RWPE2 (cell line): ENCODE data around the gene RNF151.

Experiments used
- ATAC-seq: fragments of 200-7000 bp; cut with Tn5 transposase; 3 replicates; pipeline ENCODE4 v1.9.1; 2021; ENCODE audit warnings: low read depth
- DNase-seq: peaks from one replicate; pipeline ENCODE4 v3.0.0-alpha.2; 2020; ENCODE audit warnings: low spot score
- H3K27ac ChIP-seq: fragments of 450-650 bp; 2 replicates; pipeline ENCODE4 v1.5.1; 2017; ENCODE audit warnings: mild to moderate bottlenecking; ENCODE audit not compliant: poor library complexity, severe bottlenecking
- H3K27me3 ChIP-seq: fragments of 250-450 bp; sonication (Bioruptor Pico); 2 replicates; pipeline ENCODE4 v1.5.1; 2021; ENCODE audit warnings: mild to moderate bottlenecking, moderate library complexity; ENCODE audit not compliant: insufficient read depth, poor library complexity, severe bottlenecking
- H3K36me3 ChIP-seq: fragments of 250-450 bp; sonication (Bioruptor Pico); 2 replicates; pipeline ENCODE4 v1.5.1; 2020; ENCODE audit warnings: low read depth, mild to moderate bottlenecking, moderate library complexity
- H3K4me1 ChIP-seq: fragments of 250-450 bp; sonication (Bioruptor Pico); 2 replicates; pipeline ENCODE4 v1.5.1; 2021; ENCODE audit warnings: mild to moderate bottlenecking, moderate library complexity; ENCODE audit not compliant: insufficient read depth, poor library complexity, severe bottlenecking
- H3K4me3 ChIP-seq: fragments of 250-450 bp; sonication (Bioruptor Pico); 2 replicates; pipeline ENCODE4 v1.5.1; 2021; ENCODE audit warnings: mild to moderate bottlenecking, moderate library complexity; ENCODE audit not compliant: severe bottlenecking
- H3K9me3 ChIP-seq: fragments of 250-450 bp; sonication (Bioruptor Pico); 2 replicates; pipeline ENCODE4 v1.5.1; 2021; ENCODE audit warnings: mild to moderate bottlenecking, moderate library complexity; ENCODE audit not compliant: severe bottlenecking
- CTCF ChIP-seq: fragments of 450-650 bp; IDR thresholded peaks from one replicate; pipeline ENCODE4 v1.5.1; 2017; ENCODE audit warnings: mild to moderate bottlenecking, moderate library complexity; ENCODE audit not compliant: poor library complexity, severe bottlenecking

Gene RNF151

GRCh38 chr16:2002406-2003230 is 36.0 kb downstream of the RNF151 start:
- Histone ChIP-seq H3K4me1 (peaks cover 6% of the 10 kb centered on the region), H3K9me3 (no peaks in the 10 kb centered on the region), H3K4me3 (no peak overlapping the region), H3K36me3 (peaks cover 71% of the 10 kb centered on the region), H3K27ac (no peak overlapping the region), H3K27me3 (no peaks in the 10 kb centered on the region)
- no peak for DNase-seq
- TF ChIP-seq CTCF, result no peak
- ATAC-seq, result no peak

DNA sequence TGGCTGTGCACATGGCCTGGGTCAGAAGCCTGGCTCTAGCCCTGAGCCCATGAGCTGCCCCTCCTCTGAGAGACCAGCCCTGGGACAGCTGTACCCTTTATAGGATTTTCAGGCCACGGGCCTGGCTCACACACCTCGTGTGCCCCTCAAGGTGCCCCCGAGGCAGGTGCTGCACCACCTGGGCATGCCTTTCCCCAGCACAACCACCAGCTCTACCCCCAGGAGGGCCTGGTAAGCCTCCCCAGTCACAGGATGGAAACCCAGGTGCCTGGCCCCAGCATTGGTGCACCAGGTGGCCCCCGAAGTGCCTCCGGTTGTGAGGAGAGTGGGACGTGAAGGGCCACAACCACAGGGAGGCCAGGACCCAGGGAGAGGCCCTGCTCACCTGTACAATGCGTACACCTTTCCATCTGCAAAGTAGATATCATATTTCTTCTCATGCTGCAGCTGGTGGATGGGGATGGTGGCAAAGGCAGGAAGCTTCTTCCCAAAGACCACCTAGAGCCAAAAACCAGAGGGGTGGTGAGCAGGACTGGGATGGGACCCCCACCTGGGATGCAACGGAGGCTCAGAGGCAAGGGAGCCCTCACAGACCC is 36.7 kb downstream of the RNF151 start:
- Histone ChIP-seq H3K4me1 (peaks cover 7% of the 10 kb centered on the region), H3K36me3 (peaks cover 75% of the 10 kb centered on the region), H3K9me3 (no peaks in the 10 kb centered on the region), H3K27me3 (no peaks in the 10 kb centered on the region), H3K27ac (no peak overlapping the region), H3K4me3 (no peak overlapping the region)
- ATAC-seq, result no peak
- TF ChIP-seq CTCF, result no peak
- no peak for DNase-seq

DNA sequence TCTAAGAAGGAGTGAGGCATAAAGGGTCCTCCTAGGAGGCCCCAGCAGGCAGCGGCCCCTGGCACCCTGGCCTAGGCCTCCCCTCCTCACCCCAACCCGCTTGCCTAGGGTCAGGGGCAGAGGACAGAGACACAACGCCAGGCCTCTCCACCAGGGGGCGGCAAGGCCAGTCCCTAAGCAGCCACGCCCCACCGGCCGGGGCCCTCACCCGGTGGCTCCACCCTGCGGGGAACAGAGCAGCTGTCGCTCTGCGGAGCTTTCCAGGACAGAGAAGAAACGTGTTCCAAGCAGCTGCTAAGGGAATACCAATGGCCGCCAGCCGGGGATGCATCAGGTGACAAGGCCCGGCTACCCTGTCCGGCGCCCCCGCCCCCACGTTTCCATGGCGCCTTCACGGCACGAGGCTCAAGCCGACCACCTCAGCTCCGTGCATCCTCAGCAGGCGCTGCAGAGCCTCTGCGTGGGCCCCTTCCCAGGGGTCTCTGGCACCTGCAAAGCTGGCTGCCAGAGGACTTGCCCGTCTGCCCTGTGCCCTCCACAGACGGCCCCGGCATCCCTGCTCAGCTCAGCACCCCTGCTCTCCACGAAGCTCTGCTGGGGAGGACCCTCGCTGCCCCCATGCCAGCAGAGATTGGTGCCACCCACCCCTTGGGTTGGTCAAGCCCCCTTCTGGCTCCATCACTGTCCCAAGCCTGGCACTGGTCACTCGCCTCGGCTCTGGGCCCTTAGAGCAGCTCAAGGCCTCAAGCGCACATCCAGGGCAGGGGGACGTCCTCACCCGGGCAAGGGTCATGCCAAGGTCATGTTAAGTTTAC is 37.4 kb downstream of the RNF151 start:
- Histone ChIP-seq H3K27me3 (no peaks in the 10 kb centered on the region), H3K4me1 (peaks cover 7% of the 10 kb centered on the region), H3K4me3 (no peak overlapping the region), H3K36me3 (peaks cover 79% of the 10 kb centered on the region), H3K9me3 (no peaks in the 10 kb centered on the region), H3K27ac (no peak overlapping the region)
- DNase-seq (no peak), ATAC-seq (peak; percentile 41)
- TF ChIP-seq CTCF, result peak; percentile 82

- Histone ChIP-seq H3K4me3 (no peak overlapping the region), H3K4me1 (peaks cover 7% of the 10 kb centered on the region), H3K27ac (no peak overlapping the region), H3K36me3 (peaks cover 70% of the 10 kb centered on the region), H3K9me3 (no peaks in the 10 kb centered on the region), H3K27me3 (no peaks in the 10 kb centered on the region)
- no peak for DNase-seq
- no peak for TF ChIP-seq CTCF
- no peak for ATAC-seq
Measured at GRCh38 chr16:2004795-2005517, 38.3 kb downstream of the RNF151 start.
